Osteocyte (in vitro differentiated cells): Measurements from ENCODE around the gene SPHK2. TPM values are rescaled to one million over a fixed set of nuclear protein-coding genes. Genes with fewer than 3 reads are reported as not detected.
"Not testable (repeated sequence)": the region's sequence is repeated elsewhere in the genome, so short reads cannot be mapped to it uniquely, and the experiment has no call there.

Experiments used
- DNase-seq: peaks from one replicate; pipeline ENCODE4 v3.0.0; 2021; ENCODE audit warnings: mixed read lengths; ENCODE audit not compliant: unreplicated experiment; ENCODE audit errors: extremely low spot score
- H3K27ac Mint-ChIP-seq: one replicate; pipeline ENCODE4 v1.8.0; 2021; ENCODE audit warnings: mild to moderate bottlenecking, mixed read lengths; ENCODE audit not compliant: unreplicated experiment
- H3K27me3 Mint-ChIP-seq: one replicate; pipeline ENCODE4 v1.8.0; 2021; ENCODE audit warnings: mixed read lengths; ENCODE audit not compliant: unreplicated experiment
- H3K36me3 Mint-ChIP-seq: one replicate; pipeline ENCODE4 v1.8.0; 2021; ENCODE audit warnings: mixed read lengths; ENCODE audit not compliant: unreplicated experiment
- H3K4me1 Mint-ChIP-seq: one replicate; pipeline ENCODE4 v1.8.0; 2021; ENCODE audit warnings: mixed read lengths; ENCODE audit not compliant: unreplicated experiment
- H3K4me3 Mint-ChIP-seq: one replicate; pipeline ENCODE4 v1.8.0; 2021; ENCODE audit warnings: mild to moderate bottlenecking, moderate library complexity, mixed read lengths; ENCODE audit not compliant: unreplicated experiment
- H3K9me3 Mint-ChIP-seq: one replicate; pipeline ENCODE4 v1.8.0; 2021; ENCODE audit warnings: mixed read lengths; ENCODE audit not compliant: unreplicated experiment
- CTCF ChIP-seq: fragments of 200-600 bp; sonication (generic); IDR thresholded peaks from 2 replicates; pipeline ENCODE4 v1.5.0; 2021; ENCODE audit warnings: antibody characterized with exemption, mild to moderate bottlenecking, moderate library complexity
- total RNA-seq: library from RNA; stranded (reverse); gene quantifications from 2 replicates; pipeline ENCODE4 v1.2.1, GENCODE V29; 2021

Gene SPHK2
- total RNA-seq, 1 donor from 2014 or later: 34.7 TPM

GRCh38 chr19:48651683-48652048 lies 32.4 kb downstream of the SPHK2 start:
- Mint-ChIP-seq H3K4me1 (peaks cover 24% of the 10 kb centered on the region), H3K4me3 (no peak overlapping the region), H3K27ac (no peak overlapping the region), H3K9me3 (no peaks in the 10 kb centered on the region), H3K36me3 (no peaks in the 10 kb centered on the region), H3K27me3 (no peaks in the 10 kb centered on the region)
- TF ChIP-seq CTCF: no peak
- DNase-seq: no peak

- DNase-seq: no peak
- Mint-ChIP-seq H3K27me3 (no peaks in the 10 kb centered on the region), H3K36me3 (no peaks in the 10 kb centered on the region), H3K4me1 (peaks cover 25% of the 10 kb centered on the region), H3K4me3 (no peak overlapping the region), H3K27ac (peak overlapping the region; percentile 67), H3K9me3 (no peaks in the 10 kb centered on the region)
- no peak for TF ChIP-seq CTCF
These were observed 35.2 kb downstream of the SPHK2 start for GRCh38 chr19:48654299-48655059.

GRCh38 chr19:48656840-48657474 lies 37.7 kb downstream of the SPHK2 start:
- no peaks in the 10 kb centered on the region for H3K36me3 Mint-ChIP-seq
- no peak for DNase-seq
- H3K9me3 Mint-ChIP-seq: no peaks in the 10 kb centered on the region
- TF ChIP-seq CTCF: no peak
- H3K4me3 Mint-ChIP-seq: no peak overlapping the region
- peaks cover 26% of the 10 kb centered on the region for H3K4me1 Mint-ChIP-seq
- H3K27ac Mint-ChIP-seq: peak overlapping the region; percentile 62
- H3K27me3 Mint-ChIP-seq: no peaks in the 10 kb centered on the region

GRCh38 chr19:48657828-48658227 lies 38.5 kb downstream of the SPHK2 start:
- H3K4me3 Mint-ChIP-seq, H3K27me3 Mint-ChIP-seq, H3K27ac Mint-ChIP-seq, H3K36me3 Mint-ChIP-seq, DNase-seq, H3K9me3 Mint-ChIP-seq: not testable (repeated sequence)
- peaks cover 26% of the 10 kb centered on the region for H3K4me1 Mint-ChIP-seq

- H3K4me1 Mint-ChIP-seq: peaks cover 26% of the 10 kb centered on the region
- H3K9me3 Mint-ChIP-seq: no peaks in the 10 kb centered on the region
- no peak overlapping the region for H3K27ac Mint-ChIP-seq
- no peak overlapping the region for H3K4me3 Mint-ChIP-seq
- no peaks in the 10 kb centered on the region for H3K36me3 Mint-ChIP-seq
- no peaks in the 10 kb centered on the region for H3K27me3 Mint-ChIP-seq
- no peak for DNase-seq
- no peak for TF ChIP-seq CTCF
These were observed 39.2 kb downstream of the SPHK2 start for GRCh38 chr19:48658483-48658882.
